ENCODE results near the gene WWC1.

DNA sequence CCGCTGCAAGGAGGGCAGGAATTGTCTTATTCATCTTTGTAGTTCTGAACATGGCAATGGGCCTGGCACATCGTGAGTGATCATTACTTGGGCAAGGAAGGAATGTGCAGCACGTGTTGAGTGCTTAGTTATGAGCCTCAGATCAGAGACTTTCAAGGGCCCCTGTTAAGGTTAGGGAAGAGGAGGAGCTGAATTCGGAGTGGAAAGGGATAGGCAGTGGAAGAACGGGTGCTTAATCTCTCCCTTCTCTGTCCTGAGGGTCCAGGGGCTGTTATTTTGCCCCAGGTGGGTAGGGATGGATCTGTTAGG is 135.4 kb downstream of the WWC1 start:
- TF ChIP-seq CREB1 (IDR thresholded peaks at IDR 0.05; ENCODE audit: low read depth): no peak
- TF ChIP-seq, protein P1, sequence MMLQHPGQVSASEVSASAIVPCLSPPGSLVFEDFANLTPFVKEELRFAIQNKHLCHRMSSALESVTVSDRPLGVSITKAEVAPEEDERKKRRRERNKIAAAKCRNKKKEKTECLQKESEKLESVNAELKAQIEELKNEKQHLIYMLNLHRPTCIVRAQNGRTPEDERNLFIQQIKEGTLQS (IDR thresholded peaks at IDR 0.05; ENCODE audit: borderline replicate concordance, extremely low read depth, low read depth, low read length): no peak
- no peak for TF ChIP-seq PAX5 (IDR thresholded peaks at IDR 0.05; ENCODE audit: borderline replicate concordance, low read depth, low read length)
- no peak for TF ChIP-seq POU2F2 (IDR thresholded peaks at IDR 0.05; ENCODE audit: borderline replicate concordance, low read depth, low read length)
- TF ChIP-seq TAF1 (IDR thresholded peaks at IDR 0.05; ENCODE audit: borderline replicate concordance, low read depth, low read length): no peak
- TF ChIP-seq, protein P2, sequence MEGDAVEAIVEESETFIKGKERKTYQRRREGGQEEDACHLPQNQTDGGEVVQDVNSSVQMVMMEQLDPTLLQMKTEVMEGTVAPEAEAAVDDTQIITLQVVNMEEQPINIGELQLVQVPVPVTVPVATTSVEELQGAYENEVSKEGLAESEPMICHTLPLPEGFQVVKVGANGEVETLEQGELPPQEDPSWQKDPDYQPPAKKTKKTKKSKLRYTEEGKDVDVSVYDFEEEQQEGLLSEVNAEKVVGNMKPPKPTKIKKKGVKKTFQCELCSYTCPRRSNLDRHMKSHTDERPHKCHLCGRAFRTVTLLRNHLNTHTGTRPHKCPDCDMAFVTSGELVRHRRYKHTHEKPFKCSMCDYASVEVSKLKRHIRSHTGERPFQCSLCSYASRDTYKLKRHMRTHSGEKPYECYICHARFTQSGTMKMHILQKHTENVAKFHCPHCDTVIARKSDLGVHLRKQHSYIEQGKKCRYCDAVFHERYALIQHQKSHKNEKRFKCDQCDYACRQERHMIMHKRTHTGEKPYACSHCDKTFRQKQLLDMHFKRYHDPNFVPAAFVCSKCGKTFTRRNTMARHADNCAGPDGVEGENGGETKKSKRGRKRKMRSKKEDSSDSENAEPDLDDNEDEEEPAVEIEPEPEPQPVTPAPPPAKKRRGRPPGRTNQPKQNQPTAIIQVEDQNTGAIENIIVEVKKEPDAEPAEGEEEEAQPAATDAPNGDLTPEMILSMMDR (IDR thresholded peaks at IDR 0.05 in 2 of 3, conservative IDR thresholded peaks at IDR 0.05 in 1 of 3; ENCODE audit: control insufficient read depth in 2 of 3, extremely low read depth in 1 of 3, insufficient read depth in 1 of 3, low read depth in 3 of 3, low read length in 3 of 3): no peak
- no peak for TF ChIP-seq RCOR1 (conservative IDR thresholded peaks at IDR 0.05; ENCODE audit: low read depth, low read length)
- TF ChIP-seq EZH2 (IDR thresholded peaks at IDR 0.05; ENCODE audit: borderline replicate concordance, control insufficient read depth, low read depth, low read length): no peak
